Muscle of leg (tissue), 11 donors: ENCODE results near the gene PYDC1. TPM values are rescaled to one million over a fixed set of nuclear protein-coding genes. Genes with fewer than 3 reads are reported as not detected.
"Not testable (repeated sequence)": the region's sequence is repeated elsewhere in the genome, so short reads cannot be mapped to it uniquely, and the experiment has no call there.

Source experiments
- DNase-seq: peaks from one replicate; pipeline ENCODE4 v3.0.0; 2013
- H3K27ac ChIP-seq: one replicate; pipeline ENCODE4 v1.5.1; 2013; ENCODE audit warnings: mild to moderate bottlenecking, low read length, control low read depth
- H3K27me3 ChIP-seq: one replicate; pipeline ENCODE4 v1.6.1; 2013; ENCODE audit warnings: low read length; ENCODE audit not compliant: control insufficient read depth, insufficient read depth
- H3K36me3 ChIP-seq: one replicate; pipeline ENCODE4 v1.6.1; 2013; ENCODE audit warnings: low read length; ENCODE audit not compliant: control insufficient read depth, insufficient read depth
- H3K4me1 ChIP-seq: one replicate; pipeline ENCODE4 v1.6.1; 2013; ENCODE audit warnings: low read length; ENCODE audit not compliant: control insufficient read depth, insufficient read depth
- H3K4me3 ChIP-seq: one replicate; pipeline ENCODE4 v1.5.1; 2013; ENCODE audit warnings: low read length, control low read depth
- H3K9me3 ChIP-seq: replicated peaks from 2 replicates; pipeline ENCODE4 v1.6.1; 2013; ENCODE audit warnings: low read depth, low read length; ENCODE audit not compliant: control insufficient read depth
- WGBS: methylation state at CpG from one replicate; pipeline ENCODE4 v1.1.5; 2013; ENCODE audit warnings: missing lambda C conversion rate; ENCODE audit not compliant: insufficient coverage; 5-methylcytosine and 5-hydroxymethylcytosine counted together
- polyA plus RNA-seq, 8 donors: library from polyadenylated mRNA; unstranded; fragments of 120-200 nt; gene quantifications; one replicate each; pipeline versions ENCODE4 v1.2.1 to v1.2.3, GENCODE V29; 2013; ENCODE audit warnings: inconsistent platforms in 1 of 8, low replicate concordance in 1 of 8; ENCODE audit not compliant: insufficient read length in 8 of 8, insufficient read depth in 1 of 8
- total RNA-seq: library from RNA; stranded (reverse); fragments of 120-200 nt; gene quantifications from one replicate; pipeline ENCODE4 v1.2.4, GENCODE V29; 2013

The PYDC1 gene
- total and polyA plus RNA-seq, 9 donors, result 0.37 to 2.0 (median 0.84) TPM; not detected in 2

DNA sequence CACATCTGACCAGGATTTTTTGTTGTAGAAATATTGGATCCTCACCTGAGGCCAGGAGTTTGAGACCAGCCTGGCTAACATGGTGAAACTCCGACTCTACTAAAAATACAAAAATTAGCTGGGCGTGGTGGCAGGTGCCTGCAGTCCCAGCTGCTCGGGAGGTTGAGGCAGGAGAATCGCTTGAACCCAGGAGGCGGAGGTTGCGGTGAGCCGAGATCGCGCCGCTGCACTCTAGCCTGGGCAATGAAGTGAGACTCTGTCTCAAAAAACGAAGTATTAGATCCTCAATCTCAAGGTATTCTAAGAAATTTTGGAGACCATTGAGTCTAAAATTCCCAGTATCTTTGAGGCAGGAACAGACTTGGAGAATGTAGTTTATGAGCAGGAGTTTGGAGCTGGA lies 21.1 kb downstream of the PYDC1 start:
- peaks cover 72% of the 10 kb centered on the region for H3K36me3 ChIP-seq
- H3K27ac ChIP-seq, H3K9me3 ChIP-seq, DNase-seq, H3K4me1 ChIP-seq, H3K27me3 ChIP-seq, H3K4me3 ChIP-seq: not testable (repeated sequence)
- 93% methylated on average over 5 of the region's 11 CpGs for WGBS

DNA sequence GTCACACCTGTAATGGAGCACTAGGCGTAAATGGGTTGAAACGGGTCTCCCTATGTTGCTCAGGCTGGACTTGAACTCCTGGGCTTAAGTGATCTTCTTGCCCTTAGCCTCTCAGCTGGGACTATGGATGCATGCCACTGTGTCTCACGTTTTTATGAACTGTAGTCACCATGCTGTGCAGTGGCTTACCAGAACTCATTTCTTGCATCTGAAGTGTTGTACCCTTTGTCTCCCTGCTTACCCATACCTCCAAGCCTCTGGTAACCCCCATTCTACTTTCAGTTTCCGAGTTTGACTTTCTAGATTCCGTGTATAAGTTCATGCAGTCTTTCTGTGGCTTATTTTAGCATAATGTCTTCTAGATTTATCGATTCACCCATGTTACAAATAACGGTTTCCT lies 22.0 kb downstream of the PYDC1 start:
- 78% methylated on average over 3 of the region's 7 CpGs for WGBS
- Histone ChIP-seq H3K27ac (no peak overlapping the region), H3K27me3 (no peaks in the 10 kb centered on the region), H3K36me3 (peaks cover 80% of the 10 kb centered on the region), H3K4me3 (no peak overlapping the region), H3K4me1 (no peaks in the 10 kb centered on the region), H3K9me3 (no peaks in the 10 kb centered on the region)
- no peak for DNase-seq

DNA sequence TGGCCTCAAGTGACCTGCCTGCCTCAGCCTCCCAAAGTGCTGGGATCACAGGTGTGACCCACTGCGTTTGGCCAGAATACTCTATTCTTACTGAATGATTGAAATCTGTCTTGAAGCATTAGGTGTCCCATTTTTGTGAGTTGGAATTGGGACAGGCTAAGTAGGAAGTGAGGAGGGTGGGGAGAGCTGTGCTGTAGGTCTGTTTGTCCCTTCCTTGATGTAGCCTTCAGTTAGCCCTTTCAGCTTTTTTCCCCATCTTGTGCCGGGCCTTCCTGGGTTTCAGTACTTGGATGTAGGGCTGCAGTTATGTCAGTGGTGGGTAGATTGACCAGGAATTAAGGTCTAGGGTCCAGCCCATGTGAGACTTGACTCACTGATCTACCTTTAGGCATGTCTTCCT lies 23.1 kb downstream of the PYDC1 start:
- H3K27me3 ChIP-seq, result no peaks in the 10 kb centered on the region
- no peaks in the 10 kb centered on the region for H3K9me3 ChIP-seq
- H3K4me3 ChIP-seq, result no peak overlapping the region
- H3K4me1 ChIP-seq, result no peaks in the 10 kb centered on the region
- WGBS, result no CpG with 5 or more reads among the region's 2 CpGs
- no peak for DNase-seq
- H3K36me3 ChIP-seq, result peaks cover 85% of the 10 kb centered on the region
- no peak overlapping the region for H3K27ac ChIP-seq

DNA sequence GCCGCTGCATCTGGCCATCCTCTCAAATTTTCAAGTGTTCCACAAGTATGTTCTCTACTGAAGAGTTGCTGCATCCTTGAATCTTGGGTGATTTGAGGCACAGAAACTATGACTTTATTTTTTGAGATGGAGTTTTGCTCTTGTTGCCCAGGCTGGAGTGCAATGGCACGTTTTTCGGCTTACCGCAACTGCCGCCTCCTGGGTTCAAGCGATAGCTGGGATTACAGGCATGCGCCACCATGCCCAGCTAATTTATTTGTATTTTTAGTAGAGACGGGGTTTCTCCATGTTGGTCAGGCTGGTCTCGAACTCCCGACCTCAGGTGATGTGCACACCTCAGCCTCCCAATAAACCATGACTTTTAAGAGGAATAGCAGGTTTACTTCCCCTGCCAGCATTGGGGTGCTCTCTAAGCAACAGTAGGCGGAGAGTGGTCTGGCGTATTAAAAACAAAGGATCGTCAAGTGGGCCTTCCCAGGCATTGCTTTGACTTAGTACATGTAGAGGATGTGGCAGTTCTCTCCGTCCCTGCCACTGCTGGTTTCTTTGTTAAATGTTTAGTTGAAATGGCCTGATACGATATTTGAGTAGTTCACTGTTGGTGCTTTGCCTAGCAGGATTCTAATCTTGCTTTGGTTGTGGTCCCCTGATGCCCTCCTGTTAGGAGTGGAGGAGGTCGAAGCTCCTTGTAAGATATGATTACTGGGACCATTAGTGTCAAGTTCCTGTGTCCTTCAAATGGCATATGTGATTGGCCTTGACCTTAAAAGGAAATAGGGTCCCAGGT lies 23.9 kb downstream of the PYDC1 start:
- Histone ChIP-seq H3K4me3 (no peak overlapping the region), H3K4me1 (no peaks in the 10 kb centered on the region), H3K27me3 (no peaks in the 10 kb centered on the region), H3K9me3 (no peaks in the 10 kb centered on the region), H3K36me3 (peaks cover 88% of the 10 kb centered on the region), H3K27ac (no peak overlapping the region)
- 73% methylated on average over 5 of the region's 16 CpGs for WGBS
- DNase-seq, result no peak

DNA sequence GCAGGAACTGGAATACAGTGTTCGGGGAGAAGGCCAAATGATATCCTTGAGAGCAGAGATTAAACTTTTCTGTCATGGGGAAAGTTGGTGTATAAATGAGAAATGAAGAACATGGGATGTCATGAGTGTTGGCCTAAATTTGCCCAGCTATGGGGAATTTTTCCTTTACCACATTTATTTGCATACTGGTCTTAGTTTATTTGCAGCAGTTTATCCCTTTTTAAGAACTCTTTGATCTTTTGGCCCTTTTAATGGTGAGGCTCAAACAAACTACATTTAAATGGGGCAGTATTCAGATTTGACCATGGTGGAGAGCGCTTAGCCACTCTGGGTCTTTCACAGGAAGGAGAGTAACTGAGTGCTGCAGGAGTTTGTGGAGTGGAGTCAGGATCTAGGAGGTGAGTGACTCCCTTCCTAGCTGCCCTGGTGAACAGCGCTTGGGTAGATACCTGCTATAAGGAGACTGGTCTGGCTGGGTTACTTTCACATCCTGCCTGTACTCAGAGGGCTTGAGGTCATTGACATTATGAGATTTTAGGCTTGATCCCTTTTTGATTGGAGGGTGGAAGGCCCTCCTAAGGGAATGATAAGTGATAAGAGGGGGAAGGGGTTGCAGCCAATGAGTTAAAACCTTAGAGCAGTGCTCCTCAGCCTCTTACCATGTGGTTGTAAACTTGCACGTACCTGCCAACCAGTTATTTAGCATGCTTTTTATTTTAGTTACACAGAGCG lies 25.1 kb downstream of the PYDC1 start:
- WGBS, result 90% methylated on average over 3 of the region's 5 CpGs
- no peaks in the 10 kb centered on the region for H3K27me3 ChIP-seq
- no peaks in the 10 kb centered on the region for H3K9me3 ChIP-seq
- no peaks in the 10 kb centered on the region for H3K4me1 ChIP-seq
- H3K4me3 ChIP-seq, result no peak overlapping the region
- H3K27ac ChIP-seq, result no peak overlapping the region
- no peak for DNase-seq
- peaks cover 90% of the 10 kb centered on the region for H3K36me3 ChIP-seq

DNA sequence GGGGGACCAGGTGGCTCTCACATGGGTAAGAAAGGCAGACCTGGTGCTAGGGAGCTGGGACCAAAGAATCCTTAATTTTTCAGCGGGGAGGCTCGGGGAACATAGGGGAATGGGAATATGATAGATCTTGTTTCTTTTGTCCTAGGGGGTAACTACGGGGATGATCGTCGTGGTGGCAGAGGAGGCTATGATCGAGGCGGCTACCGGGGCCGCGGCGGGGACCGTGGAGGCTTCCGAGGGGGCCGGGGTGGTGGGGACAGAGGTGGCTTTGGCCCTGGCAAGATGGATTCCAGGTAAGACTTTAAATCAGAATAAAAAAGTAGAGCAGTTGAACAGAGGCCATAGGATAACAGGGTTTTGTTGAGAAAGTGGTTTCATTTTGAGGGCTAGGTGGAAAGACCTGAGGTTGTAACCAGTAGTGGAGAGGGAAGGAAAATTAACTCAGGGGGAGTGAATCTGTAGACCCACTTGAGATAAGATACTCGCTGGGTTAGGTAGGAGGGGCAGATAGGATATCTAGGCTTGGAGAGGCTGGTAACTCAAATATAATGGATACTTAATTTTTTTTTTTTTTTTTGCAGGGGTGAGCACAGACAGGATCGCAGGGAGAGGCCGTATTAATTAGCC lies 26.0 kb downstream of the PYDC1 start:
- H3K4me1 ChIP-seq, result no peaks in the 10 kb centered on the region
- WGBS, result 92% methylated on average over 14 of the region's 17 CpGs
- no peak overlapping the region for H3K27ac ChIP-seq
- H3K27me3 ChIP-seq, result no peaks in the 10 kb centered on the region
- no peak for DNase-seq
- no peak overlapping the region for H3K4me3 ChIP-seq
- H3K36me3 ChIP-seq, result peaks cover 93% of the 10 kb centered on the region
- H3K9me3 ChIP-seq, result no peaks in the 10 kb centered on the region

DNA sequence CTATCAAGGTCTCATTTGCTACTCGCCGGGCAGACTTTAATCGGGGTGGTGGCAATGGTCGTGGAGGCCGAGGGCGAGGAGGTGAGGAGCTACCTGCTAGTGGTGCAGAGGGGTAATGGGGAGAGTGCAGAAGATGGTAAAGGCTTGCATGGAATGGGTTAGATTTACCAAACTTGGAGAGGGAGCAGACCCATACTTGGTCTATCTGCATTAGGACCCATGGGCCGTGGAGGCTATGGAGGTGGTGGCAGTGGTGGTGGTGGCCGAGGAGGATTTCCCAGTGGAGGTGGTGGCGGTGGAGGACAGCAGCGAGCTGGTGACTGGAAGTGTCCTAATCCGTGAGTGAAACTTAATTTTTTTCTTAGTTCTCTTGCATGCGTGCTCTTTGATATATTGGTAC lies 26.9 kb downstream of the PYDC1 start:
- H3K9me3 ChIP-seq, result no peaks in the 10 kb centered on the region
- H3K27me3 ChIP-seq, result no peaks in the 10 kb centered on the region
- peaks cover 95% of the 10 kb centered on the region for H3K36me3 ChIP-seq
- no peak for DNase-seq
- H3K27ac ChIP-seq, result no peak overlapping the region
- WGBS, result 94% methylated on average over 12 of the region's 12 CpGs
- H3K4me1 ChIP-seq, result no peaks in the 10 kb centered on the region
- H3K4me3 ChIP-seq, result no peak overlapping the region

DNA sequence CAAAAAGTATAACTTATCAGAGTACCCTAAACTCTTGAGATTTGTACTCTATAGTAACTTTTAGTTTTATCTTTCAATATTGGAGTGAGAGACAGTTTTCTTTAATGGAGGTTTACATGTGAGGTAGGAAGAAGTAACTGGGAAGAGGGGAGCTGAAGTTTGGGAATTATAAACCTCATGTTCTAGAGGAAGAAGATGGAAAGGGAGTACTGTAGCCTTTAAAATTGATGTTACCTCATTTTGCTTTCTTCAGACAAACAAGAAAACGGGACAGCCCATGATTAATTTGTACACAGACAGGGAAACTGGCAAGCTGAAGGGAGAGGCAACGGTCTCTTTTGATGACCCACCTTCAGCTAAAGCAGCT lies 27.5 kb downstream of the PYDC1 start:
- Histone ChIP-seq H3K4me3 (no peak overlapping the region), H3K4me1 (no peaks in the 10 kb centered on the region), H3K27ac (no peak overlapping the region), H3K27me3 (no peaks in the 10 kb centered on the region), H3K36me3 (peaks cover 97% of the 10 kb centered on the region), H3K9me3 (no peaks in the 10 kb centered on the region)
- DNase-seq, result no peak
- WGBS, result no CpG with 5 or more reads among the region's 2 CpGs

DNA sequence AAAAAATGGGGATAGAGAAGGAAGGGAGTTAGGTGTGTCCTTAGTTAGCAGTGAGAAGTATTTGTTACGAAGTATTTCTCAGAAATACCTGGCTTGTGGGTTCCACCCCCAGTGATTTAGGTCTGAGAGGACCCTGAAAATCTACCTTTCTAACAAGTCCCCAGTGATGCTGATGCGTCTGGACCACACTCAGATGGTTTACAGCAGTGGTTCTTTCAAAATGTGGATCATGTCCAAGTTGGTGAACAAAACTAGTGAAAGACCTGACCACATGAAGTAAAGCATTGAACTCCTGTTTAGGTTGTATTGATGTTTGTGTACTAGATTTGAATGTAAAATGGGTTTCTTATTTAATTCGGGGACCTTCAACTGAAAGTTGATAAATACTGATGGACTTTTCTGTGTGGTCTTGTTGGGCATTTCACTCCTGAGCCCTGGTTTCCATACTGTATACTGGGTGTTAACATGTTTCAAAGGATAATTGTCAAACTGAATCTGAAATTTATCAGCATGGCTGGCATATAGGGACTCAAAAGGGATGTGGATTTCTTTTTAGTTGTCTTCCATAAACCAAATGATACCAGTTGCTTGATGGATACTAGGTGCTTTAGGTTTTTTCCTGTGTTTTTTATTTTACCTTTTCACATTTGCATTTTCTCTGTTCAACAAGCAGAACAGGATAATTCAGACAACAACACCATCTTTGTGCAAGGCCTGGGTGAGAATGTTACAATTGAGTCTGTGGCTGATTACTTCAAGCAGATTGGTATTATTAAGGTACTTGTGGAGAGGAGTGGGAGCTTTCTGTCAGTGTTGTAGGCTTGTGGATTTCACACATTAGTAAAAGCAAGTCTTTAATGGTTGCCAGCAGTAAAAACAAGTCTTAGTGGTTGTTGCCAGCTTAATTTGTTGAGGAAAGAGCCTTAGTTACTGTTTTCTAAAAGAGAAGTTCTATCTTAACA lies 28.2 kb downstream of the PYDC1 start:
- no peaks in the 10 kb centered on the region for H3K27me3 ChIP-seq
- H3K36me3 ChIP-seq, result peaks cover 96% of the 10 kb centered on the region
- H3K9me3 ChIP-seq, result no peaks in the 10 kb centered on the region
- H3K4me1 ChIP-seq, result peaks cover 2% of the 10 kb centered on the region
- no peak for DNase-seq
- H3K27ac ChIP-seq, result no peak overlapping the region
- no CpG with 5 or more reads among the region's 3 CpGs for WGBS
- no peak overlapping the region for H3K4me3 ChIP-seq
